Activated CD8-positive, alpha-beta memory T cell treated with anti-CD3 and anti-CD28 coated beads, Interleukin-2, amount 50 U/mL, for 24 hours (primary cell): Measurements from ENCODE around the gene RPL31.

Source experiments
- DNase-seq: peaks from one replicate; pipeline ENCODE4 v3.0.0-alpha.2; 2020; ENCODE audit errors: extremely low read depth

RPL31 gene

GRCh38 chr2:100995309-100996075 lies 6.6 kb upstream of the RPL31 start:
- DNase-seq = no peak

- no peak for DNase-seq
These were observed 4.4 kb upstream of the RPL31 start for GRCh38 chr2:100997509-100998234.

- DNase-seq = no peak
These were observed 3.9 kb upstream of the RPL31 start for GRCh38 chr2:100998235-100998573.

- DNase-seq = no peak
These were observed 2.1 kb upstream of the RPL31 start for GRCh38 chr2:100999995-101000394.

- no peak for DNase-seq
These were observed 631 bp downstream of the RPL31 start for GRCh38 chr2:101002562-101003277.

DNA sequence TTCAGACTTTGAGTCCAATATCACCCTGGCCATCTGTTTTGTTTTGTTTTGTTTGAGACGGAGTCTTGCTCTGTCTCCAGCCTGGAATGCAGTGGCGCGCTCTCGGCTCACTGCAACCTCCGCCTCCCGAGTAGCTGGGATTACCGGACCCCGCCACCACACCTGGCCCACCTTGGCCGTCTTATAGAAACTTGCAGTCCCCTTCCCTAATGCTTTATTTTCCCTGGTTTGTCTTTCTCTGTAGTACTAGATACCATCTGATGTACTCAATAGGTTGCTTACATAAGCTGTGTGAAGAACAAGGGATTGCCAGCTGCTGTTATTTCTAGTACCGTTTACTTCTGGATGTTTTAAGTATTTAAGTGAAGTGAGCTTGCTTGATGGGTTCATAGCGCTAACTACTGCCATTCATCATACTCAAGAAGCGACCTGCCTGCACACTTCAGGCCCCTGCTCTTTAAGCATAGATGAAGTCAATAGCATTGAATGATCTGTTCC lies 1.2 kb downstream of the RPL31 start:
- no peak for DNase-seq

- DNase-seq = no peak
These were observed 2.7 kb downstream of the RPL31 start for GRCh38 chr2:101004620-101005325.

GRCh38 chr2:101006065-101006715 lies 4.1 kb downstream of the RPL31 start:
- DNase-seq = no peak

DNA sequence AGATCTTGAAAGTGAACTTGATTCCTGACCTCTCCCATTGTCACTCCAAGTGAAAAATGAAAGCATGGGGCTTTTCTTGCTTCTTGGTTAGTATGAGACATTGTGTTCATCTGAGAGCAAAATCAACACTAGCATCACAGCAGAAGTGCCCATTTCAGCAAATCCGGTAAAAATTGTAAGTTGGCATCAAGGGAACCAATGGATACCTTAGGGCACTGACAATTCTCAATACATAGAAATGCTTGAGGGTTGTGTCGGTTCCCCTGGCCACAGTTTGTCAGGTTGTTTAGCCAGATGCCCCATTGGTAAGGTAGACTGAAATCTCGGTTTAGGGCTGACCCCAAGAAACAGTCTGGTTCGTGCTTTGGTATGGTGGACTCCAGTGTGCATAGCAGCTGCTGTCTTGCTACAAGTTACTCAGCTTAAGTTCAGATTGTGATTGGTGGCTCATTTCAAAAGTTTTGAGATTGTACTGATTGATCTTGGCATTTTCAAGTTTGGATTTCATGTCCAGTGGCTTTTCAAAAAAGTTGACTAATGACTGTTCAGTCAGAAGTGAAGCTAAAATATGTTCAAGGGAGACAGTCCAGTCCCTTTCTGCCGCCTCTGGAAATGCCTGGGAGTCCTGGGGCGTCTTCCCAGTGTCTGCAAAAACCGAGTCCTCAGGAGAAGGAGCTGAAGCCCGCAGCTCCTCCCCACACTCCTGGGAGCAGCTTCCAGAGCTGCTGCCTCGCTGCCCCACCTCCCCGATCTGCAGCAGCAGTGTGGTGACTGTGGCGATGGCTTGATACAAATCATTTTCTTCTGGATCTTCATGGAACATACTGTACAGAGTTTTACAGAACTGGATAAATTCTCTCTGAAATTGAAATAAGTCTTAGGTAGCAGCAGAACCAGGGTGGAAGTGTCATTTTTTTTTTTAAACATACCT lies 5.6 kb downstream of the RPL31 start:
- no peak for DNase-seq

DNA sequence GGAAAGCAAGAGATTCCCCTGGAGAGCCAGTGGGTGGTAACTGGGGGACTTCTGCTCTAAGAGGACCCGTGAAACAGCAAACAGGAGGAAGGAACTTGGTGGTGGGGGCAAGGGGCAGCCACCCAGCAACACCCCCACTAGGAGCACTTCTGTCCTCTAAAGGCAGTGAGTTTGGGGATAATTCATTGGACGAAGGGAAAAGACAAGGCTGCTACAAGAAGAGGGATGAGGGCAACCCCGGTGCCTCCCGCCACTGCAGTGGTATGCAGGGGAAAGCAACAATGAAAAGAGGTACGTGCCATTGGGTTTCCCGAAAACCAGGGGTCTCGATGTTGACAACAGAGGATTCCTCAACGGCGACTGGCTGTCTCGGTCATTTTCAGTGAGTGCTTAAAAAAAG lies 9.1 kb downstream of the RPL31 start:
- no peak for DNase-seq

DNA sequence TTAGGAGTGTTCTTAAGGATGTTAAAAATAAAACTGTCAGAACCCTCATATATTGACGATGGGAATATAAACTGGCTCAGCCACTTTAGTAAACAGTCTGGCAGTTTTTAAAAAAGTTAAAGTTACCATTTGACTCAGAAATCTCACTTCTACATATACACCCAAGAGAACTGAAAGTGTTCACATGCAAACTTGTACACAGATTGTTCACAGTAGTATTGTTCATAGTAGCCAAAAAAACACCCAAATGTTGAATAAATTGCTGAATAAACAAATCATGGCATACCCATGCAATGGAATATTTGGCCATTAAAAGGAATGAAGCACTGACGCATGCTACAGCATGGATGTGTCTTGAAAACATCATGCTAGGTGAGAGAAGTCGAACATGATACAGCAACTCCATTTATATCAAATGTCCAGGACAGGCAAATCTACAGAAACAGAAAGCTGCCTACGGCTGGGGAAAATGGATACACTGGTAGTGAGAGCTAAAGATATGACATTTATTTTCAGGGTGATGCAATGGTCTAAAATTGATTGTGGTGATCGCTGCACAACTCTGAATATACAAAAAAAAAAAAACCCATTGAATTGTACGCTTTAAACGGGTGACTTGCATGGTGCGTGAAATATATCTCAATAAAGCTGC lies 10.1 kb downstream of the RPL31 start:
- DNase-seq = no peak

DNA sequence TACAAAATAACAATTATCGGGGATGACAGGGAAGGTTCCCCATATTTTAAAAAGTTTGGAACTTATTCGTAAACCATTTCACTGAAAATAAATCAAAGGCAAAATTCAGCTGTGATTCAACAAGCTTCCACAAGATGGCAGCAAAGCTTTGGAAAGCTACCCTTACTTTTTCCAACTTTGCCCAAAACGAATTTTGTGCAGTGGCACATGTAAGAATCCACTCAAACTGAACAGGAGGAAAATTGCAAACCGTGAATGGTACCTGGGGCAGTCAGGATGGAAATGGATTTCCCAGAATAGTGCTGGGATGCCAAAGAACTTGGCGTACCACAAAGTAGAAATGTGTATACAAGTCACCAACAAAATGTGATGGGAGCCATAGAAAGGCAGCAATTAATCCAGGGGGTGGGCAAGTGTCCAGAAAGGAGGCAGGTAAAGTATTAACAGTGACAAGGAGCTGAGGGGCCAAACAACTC lies 10.7 kb downstream of the RPL31 start:
- DNase-seq = no peak

DNA sequence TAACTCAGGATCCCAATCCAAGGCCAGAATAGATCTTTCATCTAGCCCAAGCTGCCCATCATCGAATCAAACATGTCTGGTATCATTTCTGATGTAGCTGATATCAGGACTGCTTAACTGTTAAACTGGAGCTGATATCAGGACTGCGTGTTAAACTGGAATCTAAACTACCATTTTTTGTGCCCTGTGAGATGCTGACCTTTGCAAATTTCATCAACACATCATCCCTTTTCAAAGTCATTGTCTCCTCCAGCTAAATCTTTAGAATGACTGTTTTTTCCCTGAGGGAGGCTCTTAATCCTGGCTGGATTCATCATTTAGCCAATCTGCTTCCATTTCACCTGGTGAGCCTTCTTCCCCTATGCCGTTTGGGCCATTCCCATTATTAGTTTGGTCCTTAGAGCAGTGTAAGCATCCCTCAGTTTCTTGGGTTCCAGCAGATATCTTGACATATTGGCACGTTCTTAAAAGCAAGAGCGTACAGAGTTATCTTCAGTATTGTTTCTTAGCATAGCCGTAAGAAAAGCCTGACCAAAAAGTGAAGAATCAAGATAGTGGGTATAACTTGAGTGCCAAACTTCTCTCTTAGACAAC lies 12.3 kb downstream of the RPL31 start:
- DNase-seq = no peak

DNA sequence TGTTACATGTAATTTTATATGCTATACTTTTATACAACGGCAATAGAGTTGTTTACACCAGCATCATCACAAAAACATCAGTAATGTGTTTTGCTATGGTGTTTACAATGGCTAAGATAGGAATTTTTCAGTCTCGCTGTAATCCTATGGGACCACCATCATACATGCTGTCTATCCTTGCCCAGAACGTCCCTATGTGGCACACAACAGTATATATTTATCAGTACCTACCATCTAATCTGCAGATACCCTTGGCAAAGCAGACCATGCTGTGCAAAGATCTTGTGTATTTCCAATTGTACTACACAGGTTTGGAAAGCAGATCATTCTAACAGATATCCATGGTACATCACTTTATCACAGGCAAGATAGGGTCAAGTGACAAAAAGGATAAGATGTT lies 15.3 kb downstream of the RPL31 start:
- DNase-seq = no peak

DNA sequence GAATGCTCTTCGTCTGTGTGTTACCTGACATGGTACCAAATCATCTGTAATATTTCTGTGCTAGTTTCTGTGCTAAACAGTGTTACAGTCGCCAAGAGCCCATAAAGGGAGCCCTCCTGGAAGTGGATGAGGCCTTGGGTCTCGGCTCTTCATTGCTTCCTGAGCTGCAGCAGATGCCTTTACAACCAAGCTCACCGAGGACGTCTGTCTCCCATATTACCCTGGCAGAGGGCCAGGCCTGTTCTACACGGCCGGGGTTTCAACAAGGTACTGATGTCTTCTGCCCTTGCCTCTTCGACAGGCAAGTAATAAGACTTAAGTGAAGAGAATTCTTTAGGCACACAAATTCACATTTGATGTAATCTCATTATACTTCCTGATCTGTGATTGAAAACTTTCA lies 16.8 kb downstream of the RPL31 start:
- no peak for DNase-seq

GRCh38 chr2:101022221-101022620 lies 20.1 kb downstream of the RPL31 start:
- DNase-seq = no peak

GRCh38 chr2:101023327-101024107 lies 21.4 kb downstream of the RPL31 start:
- DNase-seq = no peak

DNA sequence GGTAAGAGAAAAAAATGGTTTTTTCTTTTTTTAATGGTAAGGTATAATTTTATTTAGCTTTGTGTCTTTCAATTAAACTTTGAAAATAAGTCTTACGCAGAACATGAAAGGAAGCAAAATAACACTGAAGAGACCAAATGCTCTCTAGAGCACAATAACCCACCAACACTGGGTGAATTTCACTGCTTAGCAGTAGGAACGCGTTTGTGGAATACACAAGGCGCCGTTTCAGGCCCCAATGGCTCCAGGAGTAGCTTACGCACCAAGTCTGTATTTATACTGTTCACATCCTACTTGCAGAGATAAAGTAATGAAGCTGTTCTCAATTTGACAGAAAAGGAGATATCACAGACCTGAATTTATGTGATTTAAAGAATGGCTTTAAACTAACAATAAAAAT lies 23.5 kb downstream of the RPL31 start:
- no peak for DNase-seq
